MM.1S (cell line): Measurements from ENCODE around the gene HOXC10.
A peak's percentile ranks its signal among the peaks of the same experiment; 100 is the strongest.

ENCODE experiments used
- EZH2 ChIP-seq: fragments of 300-600 bp; sonication (generic); optimal IDR thresholded peaks from 2 replicates; pipeline ENCODE3; 2017; ENCODE audit warnings: low read depth, mild to moderate bottlenecking, antibody characterized with exemption, low read length, mixed read lengths
- EZH2phosphoT487 ChIP-seq: fragments of 300-600 bp; sonication (generic); IDR thresholded peaks from 2 replicates; pipeline ENCODE4 v1.6.1; 2018; ENCODE audit warnings: antibody characterized with exemption, low read length
- TF ChIP-seq, protein P1 (sequence below): fragments of 300-600 bp; sonication (generic); IDR thresholded peaks from 2 replicates; pipeline ENCODE4 v1.5.1; 2016; ENCODE audit warnings: antibody characterized with exemption, low read length, mixed read lengths

DNA sequence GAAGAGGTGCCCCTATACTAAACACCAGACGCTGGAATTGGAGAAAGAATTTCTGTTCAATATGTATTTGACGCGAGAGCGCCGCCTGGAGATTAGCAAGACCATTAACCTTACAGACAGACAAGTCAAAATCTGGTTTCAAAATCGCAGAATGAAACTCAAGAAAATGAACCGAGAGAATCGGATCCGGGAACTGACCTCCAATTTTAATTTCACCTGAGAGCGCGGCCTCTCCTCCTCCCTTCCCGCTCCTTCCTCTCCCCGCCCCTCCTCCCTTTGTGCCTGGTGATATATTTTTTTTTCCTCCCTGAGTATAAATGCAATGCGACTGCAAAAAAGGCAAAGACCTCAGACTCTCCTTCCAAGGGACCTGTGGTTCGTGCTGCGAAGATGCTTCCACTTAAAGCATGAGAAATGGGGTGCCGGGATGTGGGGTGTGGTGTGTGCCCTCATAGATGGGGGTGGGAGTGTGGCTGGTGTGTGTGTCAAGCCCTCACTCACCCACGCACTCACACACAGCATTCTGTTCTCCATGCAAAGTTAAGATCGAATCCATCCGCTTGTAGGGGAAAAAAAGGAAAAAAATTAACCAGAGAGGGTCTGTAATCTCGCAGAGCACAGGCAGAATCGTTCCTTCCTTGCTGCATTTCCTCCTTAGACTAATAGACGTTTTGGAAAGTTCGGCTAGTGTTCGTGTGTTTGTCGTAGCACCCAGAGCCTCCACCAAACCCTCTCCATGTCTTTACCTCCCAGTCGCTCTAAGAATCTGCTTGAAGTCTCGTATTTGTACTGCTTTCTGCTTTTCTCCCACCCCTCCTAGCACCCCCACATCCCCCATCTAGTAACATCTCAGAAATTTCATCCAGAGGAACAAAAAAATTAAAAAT is 4.5 kb downstream of the HOXC10 start:
- TF ChIP-seq, protein P1, sequence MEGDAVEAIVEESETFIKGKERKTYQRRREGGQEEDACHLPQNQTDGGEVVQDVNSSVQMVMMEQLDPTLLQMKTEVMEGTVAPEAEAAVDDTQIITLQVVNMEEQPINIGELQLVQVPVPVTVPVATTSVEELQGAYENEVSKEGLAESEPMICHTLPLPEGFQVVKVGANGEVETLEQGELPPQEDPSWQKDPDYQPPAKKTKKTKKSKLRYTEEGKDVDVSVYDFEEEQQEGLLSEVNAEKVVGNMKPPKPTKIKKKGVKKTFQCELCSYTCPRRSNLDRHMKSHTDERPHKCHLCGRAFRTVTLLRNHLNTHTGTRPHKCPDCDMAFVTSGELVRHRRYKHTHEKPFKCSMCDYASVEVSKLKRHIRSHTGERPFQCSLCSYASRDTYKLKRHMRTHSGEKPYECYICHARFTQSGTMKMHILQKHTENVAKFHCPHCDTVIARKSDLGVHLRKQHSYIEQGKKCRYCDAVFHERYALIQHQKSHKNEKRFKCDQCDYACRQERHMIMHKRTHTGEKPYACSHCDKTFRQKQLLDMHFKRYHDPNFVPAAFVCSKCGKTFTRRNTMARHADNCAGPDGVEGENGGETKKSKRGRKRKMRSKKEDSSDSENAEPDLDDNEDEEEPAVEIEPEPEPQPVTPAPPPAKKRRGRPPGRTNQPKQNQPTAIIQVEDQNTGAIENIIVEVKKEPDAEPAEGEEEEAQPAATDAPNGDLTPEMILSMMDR, result peak; percentile 76
- TF ChIP-seq EZH2phosphoT487 (no peak), EZH2 (peak; percentile 21)
